Mesenchymal stem cell (in vitro differentiated cells and primary cell): ENCODE data around the gene TMEM52.
A peak's percentile ranks its signal among the peaks of the same experiment; 100 is the strongest.

Experiments
- DNase-seq: peaks from one replicate; pipeline ENCODE4 v3.0.0-alpha.2; 2013
- H2AFZ ChIP-seq: one replicate; pipeline ENCODE4 v1.6.1; 2013; ENCODE audit warnings: low read depth, mild to moderate bottlenecking, control low read depth, inconsistent platforms, low read length, moderate library complexity
- H2AK5ac ChIP-seq: 2 replicates; pipeline ENCODE4 v1.6.1; 2013; ENCODE audit warnings: low read length, moderate library complexity, mild to moderate bottlenecking, inconsistent platforms; ENCODE audit not compliant: severe bottlenecking
- H2BK120ac ChIP-seq: one replicate; pipeline ENCODE4 v1.6.1; 2013; ENCODE audit warnings: low read depth, mild to moderate bottlenecking, inconsistent platforms, low read length, moderate library complexity
- H2BK12ac ChIP-seq, 2 experiments: one replicate each; pipeline ENCODE4 v1.6.1; 2013; ENCODE audit warnings: inconsistent platforms in 2 of 2, low read length in 2 of 2, mild to moderate bottlenecking in 2 of 2, moderate library complexity in 2 of 2, control low read depth in 1 of 2
- H2BK15ac ChIP-seq: one replicate; pipeline ENCODE4 v1.6.1; 2013; ENCODE audit warnings: mild to moderate bottlenecking, low read depth, inconsistent platforms; ENCODE audit not compliant: poor library complexity, severe bottlenecking
- H2BK5ac ChIP-seq: 2 replicates; pipeline ENCODE4 v1.6.1; 2013; ENCODE audit warnings: low read depth, mild to moderate bottlenecking, low read length, control low read depth, inconsistent platforms; ENCODE audit not compliant: poor library complexity, severe bottlenecking
- H3K14ac ChIP-seq, 2 experiments: one replicate each; pipeline ENCODE4 v1.6.1; 2013; ENCODE audit warnings: inconsistent platforms in 2 of 2, low read length in 2 of 2, control low read depth in 1 of 2, mild to moderate bottlenecking in 1 of 2, moderate library complexity in 1 of 2
- H3K18ac ChIP-seq, 2 experiments: one replicate each; pipeline ENCODE4 v1.6.1; 2013; ENCODE audit warnings: inconsistent platforms in 2 of 2, low read length in 2 of 2, control low read depth in 1 of 2, low read depth in 1 of 2, mild to moderate bottlenecking in 1 of 2
- H3K23ac ChIP-seq, 2 experiments: one replicate each; pipeline ENCODE4 v1.6.1; 2013; ENCODE audit warnings: inconsistent platforms in 2 of 2, low read length in 2 of 2, mild to moderate bottlenecking in 2 of 2, moderate library complexity in 2 of 2, control low read depth in 1 of 2
- H3K27ac ChIP-seq: 2 replicates; pipeline ENCODE4 v1.5.1; 2013; ENCODE audit warnings: mild to moderate bottlenecking, moderate library complexity, low read length, control low read depth, inconsistent platforms; ENCODE audit not compliant: poor library complexity, severe bottlenecking
- H3K27me3 ChIP-seq, 2 experiments: 2 replicates each; pipeline versions ENCODE4 v1.6.1 to v1.7.0; 2013; ENCODE audit warnings: low read length in 2 of 2, mild to moderate bottlenecking in 2 of 2, moderate library complexity in 2 of 2, control low read depth in 1 of 2, inconsistent platforms in 1 of 2; ENCODE audit not compliant: control insufficient read depth in 1 of 2, insufficient read depth in 1 of 2
- H3K36me3 ChIP-seq, 2 experiments: 2 replicates each; pipeline versions ENCODE4 v1.6.1 to v1.7.0; 2013; ENCODE audit warnings: low read length in 2 of 2, control low read depth in 1 of 2, inconsistent platforms in 1 of 2, low read depth in 1 of 2, mild to moderate bottlenecking in 1 of 2; ENCODE audit not compliant: insufficient read depth in 2 of 2, control insufficient read depth in 1 of 2
- H3K4ac ChIP-seq, 2 experiments: one replicate each; pipeline ENCODE4 v1.6.1; 2013; ENCODE audit warnings: inconsistent platforms in 2 of 2, low read length in 2 of 2, mild to moderate bottlenecking in 2 of 2, moderate library complexity in 2 of 2, control low read depth in 1 of 2, low read depth in 1 of 2
- H3K4me1 ChIP-seq: 2 replicates; pipeline ENCODE4 v1.6.1; 2013; ENCODE audit warnings: low read depth, low read length, control low read depth; ENCODE audit not compliant: control insufficient read depth, insufficient read depth
- H3K4me2 ChIP-seq: 2 replicates; pipeline ENCODE4 v1.6.1; 2013; ENCODE audit warnings: low read length, mild to moderate bottlenecking, inconsistent platforms; ENCODE audit not compliant: poor library complexity, severe bottlenecking
- H3K4me3 ChIP-seq, 2 experiments: 2 replicates each; pipeline versions ENCODE4 v1.5.1 to v1.7.0; 2013; ENCODE audit warnings: low read length in 2 of 2, mild to moderate bottlenecking in 2 of 2, control low read depth in 1 of 2, low read depth in 1 of 2; ENCODE audit not compliant: insufficient read depth in 1 of 2
- H3K79me1 ChIP-seq: replicated peaks from 2 replicates; pipeline ENCODE4 v1.6.1; 2013; ENCODE audit warnings: mild to moderate bottlenecking, control low read depth, low read length, inconsistent platforms; ENCODE audit not compliant: poor library complexity, severe bottlenecking
- H3K9ac ChIP-seq: 2 replicates; pipeline ENCODE4 v1.7.0; 2013; ENCODE audit warnings: mild to moderate bottlenecking, low read length, moderate library complexity
- H3K9me3 ChIP-seq: 2 replicates; pipeline ENCODE4 v1.7.0; 2013; ENCODE audit warnings: mild to moderate bottlenecking, low read length; ENCODE audit not compliant: control insufficient read depth
- H4K8ac ChIP-seq: one replicate; pipeline ENCODE4 v1.6.1; 2013; ENCODE audit warnings: inconsistent platforms, mild to moderate bottlenecking, low read length, moderate library complexity
- H4K91ac ChIP-seq: one replicate; pipeline ENCODE4 v1.6.1; 2013; ENCODE audit warnings: mild to moderate bottlenecking, low read length, inconsistent platforms
- WGBS: methylation state at CpG from one replicate; pipeline ENCODE4 v1.1.7; 2013; ENCODE audit warnings: mixed read lengths; 5-methylcytosine and 5-hydroxymethylcytosine counted together

The TMEM52 gene

DNA sequence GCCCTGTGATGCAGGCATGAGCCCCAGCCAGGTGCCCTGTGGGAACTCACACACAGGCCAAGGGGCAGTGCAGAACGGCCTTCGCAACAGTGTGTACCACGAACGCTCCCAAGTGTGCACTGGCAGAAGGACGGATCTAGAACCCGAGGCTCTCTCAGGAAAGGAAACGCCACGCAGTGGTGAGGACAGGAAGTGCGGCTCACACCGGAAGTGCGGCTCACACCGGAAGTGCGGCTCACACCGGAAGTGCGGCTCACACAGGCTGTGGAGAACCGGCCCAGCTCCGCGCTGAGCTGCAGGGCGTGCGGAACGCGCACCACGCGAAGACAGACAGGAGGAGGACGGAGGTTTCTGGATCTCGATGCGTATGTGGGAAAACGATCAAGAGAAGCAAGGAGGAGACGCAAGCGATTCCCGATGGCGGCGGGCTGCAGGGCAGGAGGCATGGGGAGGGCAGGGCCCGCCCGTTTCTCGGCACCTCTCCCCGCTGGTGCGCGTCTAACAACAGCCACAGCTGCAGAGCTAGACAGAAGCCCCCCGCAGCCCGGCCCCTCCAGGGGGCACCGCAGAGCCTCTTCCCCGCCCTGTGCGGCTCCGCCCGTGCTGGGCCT is 35.9 kb upstream of the TMEM52 start:
- H3K27ac ChIP-seq = no peak overlapping the region

GRCh38 chr1:1954015-1954414 is 34.9 kb upstream of the TMEM52 start:
- no peak overlapping the region for H2AK5ac ChIP-seq
- H2BK12ac ChIP-seq = no peak overlapping the region
- no peak overlapping the region for H4K8ac ChIP-seq
- H4K91ac ChIP-seq = no peak overlapping the region
- no peak overlapping the region for H2BK15ac ChIP-seq
- H3K36me3 ChIP-seq = no peaks in the 10 kb centered on the region
- H2BK120ac ChIP-seq = no peak overlapping the region
- no peaks in the 10 kb centered on the region for H3K79me1 ChIP-seq
- no peak overlapping the region for H3K4ac ChIP-seq
- no peak overlapping the region for H3K9ac ChIP-seq
- H2AFZ ChIP-seq = no peak overlapping the region
- peak overlapping the region in 1 of 2 experiments; percentile 66 for H3K23ac ChIP-seq
- whole genome bisulfite sequencing = 79% methylated on average over 9 of the region's 9 CpGs
- peaks cover 12 to 53% of the 10 kb centered on the region in 2 experiments for H3K27me3 ChIP-seq
- H3K27ac ChIP-seq = no peak overlapping the region
- no peaks in the 10 kb centered on the region for H3K4me1 ChIP-seq
- no peak overlapping the region for H3K18ac ChIP-seq
- no peak overlapping the region for H3K4me3 ChIP-seq
- H2BK5ac ChIP-seq = no peak overlapping the region
- H3K4me2 ChIP-seq = no peak overlapping the region
- H3K9me3 ChIP-seq = no peaks in the 10 kb centered on the region
- H3K14ac ChIP-seq = peak overlapping the region in 1 of 2 experiments; percentile 64
- DNase-seq = no peak

More for the DNA sequence above, 35.9 kb upstream of the TMEM52 start:
- Histone ChIP-seq H3K9ac (no peak overlapping the region), H3K4me3 (no peak overlapping the region), H3K79me1 (no peaks in the 10 kb centered on the region), H2BK120ac (no peak overlapping the region), H3K36me3 (no peaks in the 10 kb centered on the region), H2BK5ac (no peak overlapping the region), H2AFZ (no peak overlapping the region), H3K14ac (no peak overlapping the region), H3K4me1 (peaks cover 4% of the 10 kb centered on the region), H3K18ac (no peak overlapping the region), H3K23ac (peak overlapping the region in 1 of 2 experiments; percentile 53), H2BK15ac (no peak overlapping the region), H4K91ac (no peak overlapping the region), H2AK5ac (no peak overlapping the region), H3K9me3 (no peaks in the 10 kb centered on the region), H4K8ac (no peak overlapping the region), H3K27me3 (peaks cover 12 to 55% of the 10 kb centered on the region in 2 experiments), H2BK12ac (no peak overlapping the region), H3K4me2 (no peak overlapping the region), H3K4ac (no peak overlapping the region)
- 95% methylated on average over 46 of the region's 46 CpGs for WGBS
- no peak for DNase-seq

DNA sequence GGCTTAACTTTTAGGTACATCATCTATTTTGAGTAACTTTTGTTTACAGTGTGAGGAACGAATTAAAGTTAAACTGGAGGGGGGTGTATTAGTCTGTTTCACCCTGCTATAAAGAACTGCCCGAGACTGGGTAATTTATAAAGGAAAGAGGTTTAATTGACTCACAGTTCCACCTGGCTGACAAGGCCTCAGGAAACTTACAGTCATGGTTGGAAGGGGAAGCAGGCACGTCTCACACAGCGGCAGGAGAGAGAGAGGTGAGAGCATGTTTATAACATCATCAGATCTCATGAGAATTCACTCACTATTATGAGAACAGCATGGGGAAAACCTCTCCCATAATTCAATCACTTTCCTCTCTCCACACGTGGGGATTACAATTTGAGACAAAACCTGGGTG is 31.9 kb upstream of the TMEM52 start:
- WGBS = 78% methylated on average over 4 of the region's 5 CpGs
- no peak for DNase-seq
- Histone ChIP-seq H3K4me1 (peaks cover 2% of the 10 kb centered on the region), H3K4ac (no peak overlapping the region), H2BK15ac (no peak overlapping the region), H3K18ac (no peak overlapping the region), H3K4me3 (no peak overlapping the region), H3K27ac (no peak overlapping the region), H3K9me3 (no peaks in the 10 kb centered on the region), H2AFZ (no peak overlapping the region), H3K14ac (no peak overlapping the region), H2BK120ac (no peak overlapping the region), H3K4me2 (no peak overlapping the region), H2BK12ac (no peak overlapping the region), H3K79me1 (no peaks in the 10 kb centered on the region), H2BK5ac (no peak overlapping the region), H3K9ac (no peak overlapping the region), H4K8ac (no peak overlapping the region), H3K27me3 (peaks cover 13 to 52% of the 10 kb centered on the region in 2 experiments), H3K36me3 (no peaks in the 10 kb centered on the region), H4K91ac (no peak overlapping the region), H3K23ac (no peak overlapping the region), H2AK5ac (no peak overlapping the region)

- no peak overlapping the region for H2BK120ac ChIP-seq
- no peak overlapping the region for H3K23ac ChIP-seq
- H3K36me3 ChIP-seq = no peaks in the 10 kb centered on the region
- 62% methylated on average over 1 of the region's 1 CpG for WGBS
- H2BK12ac ChIP-seq = no peak overlapping the region
- H3K4me1 ChIP-seq = peaks cover 7% of the 10 kb centered on the region
- H2BK5ac ChIP-seq = no peak overlapping the region
- no peaks in the 10 kb centered on the region for H3K79me1 ChIP-seq
- H4K91ac ChIP-seq = no peak overlapping the region
- peaks cover 5 to 65% of the 10 kb centered on the region in 2 experiments for H3K27me3 ChIP-seq
- H3K4me2 ChIP-seq = no peak overlapping the region
- no peak overlapping the region for H2BK15ac ChIP-seq
- no peak overlapping the region for H3K18ac ChIP-seq
- H2AFZ ChIP-seq = no peak overlapping the region
- no peak overlapping the region for H3K9ac ChIP-seq
- no peak overlapping the region for H3K4me3 ChIP-seq
- no peaks in the 10 kb centered on the region for H3K9me3 ChIP-seq
- H4K8ac ChIP-seq = no peak overlapping the region
- no peak overlapping the region for H3K14ac ChIP-seq
- H3K4ac ChIP-seq = no peak overlapping the region
- no peak for DNase-seq
- no peak overlapping the region for H2AK5ac ChIP-seq
- H3K27ac ChIP-seq = no peak overlapping the region
Observed at GRCh38 chr1:1948783-1949182, 29.7 kb upstream of the TMEM52 start.
